Measurements from ENCODE around the gene MAML3.

MAML3 gene

DNA sequence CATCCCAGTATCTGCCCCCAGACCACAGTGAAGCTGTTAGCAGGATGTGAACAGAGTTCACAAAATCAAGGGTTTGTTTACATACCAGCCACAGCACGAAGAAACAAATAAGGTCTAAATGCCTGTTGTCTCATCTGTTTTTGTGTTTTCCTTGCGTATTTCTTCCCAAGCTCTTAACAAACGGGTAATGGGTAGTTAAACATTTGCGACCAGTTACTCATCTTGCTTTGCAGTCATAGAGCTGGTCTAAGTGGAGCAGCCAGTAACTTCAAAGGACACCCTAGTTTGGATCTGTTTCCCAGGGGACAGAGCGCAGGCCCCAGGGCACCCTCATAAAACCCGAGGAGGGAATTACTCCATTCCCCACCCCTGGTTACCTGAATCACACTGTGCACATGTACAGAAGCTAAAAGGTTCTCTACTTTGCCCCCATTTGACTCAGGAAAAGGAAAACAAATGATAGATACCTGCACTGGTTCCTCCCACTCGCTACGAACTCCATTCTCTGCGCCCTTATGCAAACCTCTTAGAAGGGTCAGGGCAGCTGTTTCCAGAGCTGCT, 68.8 kb downstream of the MAML3 start:
- no peak for TF ChIP-seq ZBTB7A (IDR thresholded peaks at IDR 0.05; ENCODE audit: low read depth)
- TF ChIP-seq CEBPB (IDR thresholded peaks at IDR 0.05) = no peak
- no peak for TF ChIP-seq TCF12 (IDR thresholded peaks at IDR 0.05; ENCODE audit: low read depth)
- TF ChIP-seq FOXM1 (IDR thresholded peaks at IDR 0.05; ENCODE audit: borderline replicate concordance, low read depth) = no peak
- TF ChIP-seq YY1 (IDR thresholded peaks at IDR 0.05; ENCODE audit: low read depth) = no peak
- no peak for TF ChIP-seq CREB1 (IDR thresholded peaks at IDR 0.05; ENCODE audit: low read depth)
- TF ChIP-seq EGR1 (IDR thresholded peaks at IDR 0.05) = no peak
- TF ChIP-seq, protein P1, sequence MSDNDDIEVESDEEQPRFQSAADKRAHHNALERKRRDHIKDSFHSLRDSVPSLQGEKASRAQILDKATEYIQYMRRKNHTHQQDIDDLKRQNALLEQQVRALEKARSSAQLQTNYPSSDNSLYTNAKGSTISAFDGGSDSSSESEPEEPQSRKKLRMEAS (IDR thresholded peaks at IDR 0.05) = no peak
- no peak for TF ChIP-seq NFIC (IDR thresholded peaks at IDR 0.05)
- no peak for TF ChIP-seq TAF1 (IDR thresholded peaks at IDR 0.05; ENCODE audit: low read depth)

DNA sequence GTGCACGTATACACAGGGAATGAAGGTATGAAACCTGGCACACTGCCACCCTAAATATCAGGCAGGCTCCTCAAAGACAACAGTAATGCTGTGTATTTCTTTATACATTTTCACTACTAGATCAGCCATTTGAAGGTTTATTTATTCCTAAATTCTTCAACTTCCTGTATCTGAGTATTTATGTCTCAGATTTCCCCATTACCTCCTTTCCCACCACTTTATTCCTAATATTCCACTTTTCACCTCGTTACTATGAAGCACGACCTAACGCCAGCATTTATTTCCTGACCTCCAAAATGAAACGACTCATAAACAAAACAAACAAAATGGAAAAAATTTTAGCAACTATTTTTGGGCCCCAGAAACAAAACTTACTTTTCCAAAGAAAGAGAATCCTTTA, 69.6 kb downstream of the MAML3 start:
- TF ChIP-seq YY1 (IDR thresholded peaks at IDR 0.05; ENCODE audit: low read depth) = no peak
- TF ChIP-seq NFIC (IDR thresholded peaks at IDR 0.05) = no peak

DNA sequence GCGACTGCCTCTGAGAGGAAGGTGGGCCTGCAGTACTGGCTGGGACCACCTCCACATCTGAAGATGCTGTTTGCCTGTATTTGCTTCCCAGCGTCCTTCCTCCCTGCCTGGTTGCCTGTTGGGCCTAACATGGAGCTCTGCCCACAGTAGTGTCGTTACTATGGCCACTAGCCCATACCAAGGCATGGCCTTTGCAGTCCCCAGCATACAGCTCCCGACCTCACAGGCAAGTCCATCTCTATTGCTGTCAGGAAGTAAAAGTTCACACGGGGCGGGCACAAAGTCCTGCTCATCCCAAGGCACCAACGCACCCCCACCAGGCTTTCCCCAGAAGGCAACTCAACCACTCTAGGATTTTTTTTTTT, 71.6 kb downstream of the MAML3 start:
- TF ChIP-seq, protein P2, sequence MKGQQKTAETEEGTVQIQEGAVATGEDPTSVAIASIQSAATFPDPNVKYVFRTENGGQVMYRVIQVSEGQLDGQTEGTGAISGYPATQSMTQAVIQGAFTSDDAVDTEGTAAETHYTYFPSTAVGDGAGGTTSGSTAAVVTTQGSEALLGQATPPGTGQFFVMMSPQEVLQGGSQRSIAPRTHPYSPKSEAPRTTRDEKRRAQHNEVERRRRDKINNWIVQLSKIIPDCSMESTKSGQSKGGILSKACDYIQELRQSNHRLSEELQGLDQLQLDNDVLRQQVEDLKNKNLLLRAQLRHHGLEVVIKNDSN (IDR thresholded peaks at IDR 0.05) = no peak
- TF ChIP-seq CEBPB (IDR thresholded peaks at IDR 0.05) (no peak), RAD21 (IDR thresholded peaks at IDR 0.05; ENCODE audit: low read depth) (no peak), YY1 (IDR thresholded peaks at IDR 0.05; ENCODE audit: low read depth) (no peak), EGR1 (IDR thresholded peaks at IDR 0.05) (no peak), CREB1 (IDR thresholded peaks at IDR 0.05; ENCODE audit: low read depth) (no peak), EP300 (IDR thresholded peaks at IDR 0.05; ENCODE audit: borderline replicate concordance) (no peak), TAF1 (IDR thresholded peaks at IDR 0.05; ENCODE audit: low read depth) (no peak), FOXM1 (IDR thresholded peaks at IDR 0.05; ENCODE audit: borderline replicate concordance, low read depth) (no peak), ZBTB7A (IDR thresholded peaks at IDR 0.05; ENCODE audit: low read depth) (no peak), TCF12 (IDR thresholded peaks at IDR 0.05; ENCODE audit: low read depth) (no peak), TEAD4 (IDR thresholded peaks at IDR 0.05) (no peak), NFIC (IDR thresholded peaks at IDR 0.05) (no peak)
- TF ChIP-seq, protein P1 (IDR thresholded peaks at IDR 0.05) = no peak
- TF ChIP-seq, protein P3, sequence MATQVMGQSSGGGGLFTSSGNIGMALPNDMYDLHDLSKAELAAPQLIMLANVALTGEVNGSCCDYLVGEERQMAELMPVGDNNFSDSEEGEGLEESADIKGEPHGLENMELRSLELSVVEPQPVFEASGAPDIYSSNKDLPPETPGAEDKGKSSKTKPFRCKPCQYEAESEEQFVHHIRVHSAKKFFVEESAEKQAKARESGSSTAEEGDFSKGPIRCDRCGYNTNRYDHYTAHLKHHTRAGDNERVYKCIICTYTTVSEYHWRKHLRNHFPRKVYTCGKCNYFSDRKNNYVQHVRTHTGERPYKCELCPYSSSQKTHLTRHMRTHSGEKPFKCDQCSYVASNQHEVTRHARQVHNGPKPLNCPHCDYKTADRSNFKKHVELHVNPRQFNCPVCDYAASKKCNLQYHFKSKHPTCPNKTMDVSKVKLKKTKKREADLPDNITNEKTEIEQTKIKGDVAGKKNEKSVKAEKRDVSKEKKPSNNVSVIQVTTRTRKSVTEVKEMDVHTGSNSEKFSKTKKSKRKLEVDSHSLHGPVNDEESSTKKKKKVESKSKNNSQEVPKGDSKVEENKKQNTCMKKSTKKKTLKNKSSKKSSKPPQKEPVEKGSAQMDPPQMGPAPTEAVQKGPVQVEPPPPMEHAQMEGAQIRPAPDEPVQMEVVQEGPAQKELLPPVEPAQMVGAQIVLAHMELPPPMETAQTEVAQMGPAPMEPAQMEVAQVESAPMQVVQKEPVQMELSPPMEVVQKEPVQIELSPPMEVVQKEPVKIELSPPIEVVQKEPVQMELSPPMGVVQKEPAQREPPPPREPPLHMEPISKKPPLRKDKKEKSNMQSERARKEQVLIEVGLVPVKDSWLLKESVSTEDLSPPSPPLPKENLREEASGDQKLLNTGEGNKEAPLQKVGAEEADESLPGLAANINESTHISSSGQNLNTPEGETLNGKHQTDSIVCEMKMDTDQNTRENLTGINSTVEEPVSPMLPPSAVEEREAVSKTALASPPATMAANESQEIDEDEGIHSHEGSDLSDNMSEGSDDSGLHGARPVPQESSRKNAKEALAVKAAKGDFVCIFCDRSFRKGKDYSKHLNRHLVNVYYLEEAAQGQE (IDR thresholded peaks at IDR 0.05; ENCODE audit: low read depth) = no peak

DNA sequence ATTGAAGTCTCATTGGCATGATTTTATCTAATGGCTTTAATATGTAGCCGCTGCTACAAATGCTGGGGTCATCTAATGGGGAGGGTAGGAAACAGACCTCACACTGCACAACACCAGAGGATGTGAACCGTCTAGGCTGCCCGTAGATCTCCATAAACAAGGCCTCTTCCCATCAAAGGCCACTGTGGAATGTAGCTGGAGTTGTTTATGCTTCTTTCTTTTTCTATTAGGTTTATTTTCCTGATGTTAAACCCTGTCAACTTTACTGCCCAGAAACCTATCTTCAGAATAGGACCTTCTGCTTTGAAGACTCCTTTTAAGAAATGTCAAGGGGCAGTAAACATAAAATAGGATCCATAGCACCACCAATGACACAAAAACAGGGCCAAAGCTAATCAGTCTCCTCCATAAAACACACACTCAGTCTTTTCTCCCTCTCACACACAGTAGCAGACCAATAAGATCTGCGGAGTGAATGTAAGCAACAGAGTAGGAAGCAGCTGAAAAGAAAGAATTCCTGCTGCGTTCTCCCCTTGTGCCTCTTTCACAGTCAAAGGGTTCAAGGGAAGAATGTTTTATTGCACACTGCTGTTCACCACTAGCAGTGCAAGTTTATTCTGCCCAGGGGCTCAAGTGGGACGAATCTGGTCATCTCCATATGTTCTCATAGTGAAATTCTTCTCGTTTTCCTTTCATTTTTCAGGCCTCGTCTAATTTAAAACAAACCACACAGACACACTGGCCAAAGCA, 72.2 kb downstream of the MAML3 start:
- TF ChIP-seq CEBPB (IDR thresholded peaks at IDR 0.05) (no peak), RAD21 (IDR thresholded peaks at IDR 0.05; ENCODE audit: low read depth) (no peak), CREB1 (IDR thresholded peaks at IDR 0.05; ENCODE audit: low read depth) (no peak), NFIC (IDR thresholded peaks at IDR 0.05) (no peak)

DNA sequence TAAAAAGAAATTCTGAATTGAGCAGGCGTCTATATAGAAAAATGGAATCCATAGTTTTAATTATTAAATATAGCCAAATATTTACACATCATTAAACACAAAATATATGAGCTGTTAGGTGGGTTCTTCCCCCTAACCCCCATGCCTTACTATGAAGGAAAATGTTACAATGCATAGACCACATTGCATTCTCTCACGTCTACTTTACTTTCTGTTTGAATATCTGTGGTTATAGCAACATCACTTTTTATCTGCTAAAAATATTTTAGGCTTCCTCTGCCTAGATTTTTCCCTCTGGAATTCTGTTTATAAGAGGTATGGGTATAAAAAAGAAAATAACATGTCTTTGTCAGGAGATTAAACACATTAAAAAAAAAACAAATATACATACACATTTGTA, 73.1 kb downstream of the MAML3 start:
- TF ChIP-seq TCF12 (IDR thresholded peaks at IDR 0.05; ENCODE audit: low read depth) (no peak), TEAD4 (IDR thresholded peaks at IDR 0.05) (no peak), TAF1 (IDR thresholded peaks at IDR 0.05; ENCODE audit: low read depth) (no peak), RAD21 (IDR thresholded peaks at IDR 0.05; ENCODE audit: low read depth) (no peak), EGR1 (IDR thresholded peaks at IDR 0.05) (no peak), CEBPB (IDR thresholded peaks at IDR 0.05) (no peak), FOXM1 (IDR thresholded peaks at IDR 0.05; ENCODE audit: borderline replicate concordance, low read depth) (no peak), NFIC (IDR thresholded peaks at IDR 0.05) (no peak), YY1 (IDR thresholded peaks at IDR 0.05; ENCODE audit: low read depth) (no peak), EP300 (IDR thresholded peaks at IDR 0.05; ENCODE audit: borderline replicate concordance) (no peak), CREB1 (IDR thresholded peaks at IDR 0.05; ENCODE audit: low read depth) (no peak), ZBTB7A (IDR thresholded peaks at IDR 0.05; ENCODE audit: low read depth) (no peak)
- TF ChIP-seq, protein P1 (IDR thresholded peaks at IDR 0.05) = no peak
- TF ChIP-seq, protein P3 (IDR thresholded peaks at IDR 0.05; ENCODE audit: low read depth) = no peak
- TF ChIP-seq, protein P2 (IDR thresholded peaks at IDR 0.05) = no peak

All from Ishikawa (cell line).